Activated CD8-positive, alpha-beta memory T cell treated with anti-CD3 and anti-CD28 coated beads for 4 hours (primary cell): ENCODE results near the gene TRIM3.
"Not testable (repeated sequence)": the region's sequence is repeated elsewhere in the genome, so short reads cannot be mapped to it uniquely, and the experiment has no call there.

Experiments used
- DNase-seq, 2 donors: peaks; one replicate each; pipeline ENCODE4 v3.0.0-alpha.2; 2020; ENCODE audit warnings: low read depth in 2 of 2

Gene TRIM3

GRCh38 chr11:6473451-6474412, at the start of gene TRIM3:
Gene TRIM3, minus strand, starts transcription at chr11:6473941. Its CDS starts 8,246 bp downstream, at chr11:6465695.
- peak; percentile 59 to 63 for DNase-seq

- no peak for DNase-seq
Observed at GRCh38 chr11:6523253-6523652, 49.5 kb upstream of the TRIM3 start.

- not testable (repeated sequence) for DNase-seq
Observed at GRCh38 chr11:6521946-6522345, 48.2 kb upstream of the TRIM3 start.

GRCh38 chr11:6520265-6520664, 46.5 kb upstream of the TRIM3 start:
- no peak for DNase-seq

GRCh38 chr11:6516865-6517264, 43.1 kb upstream of the TRIM3 start:
- DNase-seq = no peak

- no peak for DNase-seq
Observed at GRCh38 chr11:6505577-6506240, 32.0 kb upstream of the TRIM3 start.

- DNase-seq = no peak
Observed at GRCh38 chr11:6504166-6504565, 30.4 kb upstream of the TRIM3 start.

- DNase-seq = no peak
Observed at GRCh38 chr11:6502382-6502781, 28.6 kb upstream of the TRIM3 start.

GRCh38 chr11:6498544-6498943, 24.8 kb upstream of the TRIM3 start:
- no peak for DNase-seq

- DNase-seq = no peak
Observed at GRCh38 chr11:6498121-6498520, 24.4 kb upstream of the TRIM3 start.

GRCh38 chr11:6497069-6497839, 23.5 kb upstream of the TRIM3 start, which contains the start of gene DNHD1:
Gene DNHD1, plus strand, starts transcription at chr11:6497280. Its CDS starts 936 bp downstream, at chr11:6498216.
- no peak for DNase-seq

GRCh38 chr11:6489306-6489705, 15.6 kb upstream of the TRIM3 start:
- no peak for DNase-seq

- DNase-seq = no peak
Observed at GRCh38 chr11:6488821-6489220, 15.1 kb upstream of the TRIM3 start.

- no peak for DNase-seq
Observed at GRCh38 chr11:6488342-6488741, 14.6 kb upstream of the TRIM3 start.

GRCh38 chr11:6486938-6487337, 13.2 kb upstream of the TRIM3 start:
- DNase-seq = no peak

GRCh38 chr11:6486256-6486655, 12.5 kb upstream of the TRIM3 start:
- DNase-seq = no peak

- no peak for DNase-seq
Observed at GRCh38 chr11:6485661-6486060, 11.9 kb upstream of the TRIM3 start.

- no peak for DNase-seq
Observed at GRCh38 chr11:6483015-6483414, 9.3 kb upstream of the TRIM3 start.

- no peak for DNase-seq
Observed at GRCh38 chr11:6482441-6482840, 8.7 kb upstream of the TRIM3 start.

- DNase-seq = no peak
Observed at GRCh38 chr11:6481924-6482275, 8.2 kb upstream of the TRIM3 start.

- peak; percentile 93 to 96 for DNase-seq
Observed at GRCh38 chr11:6481012-6481923, 7.5 kb upstream of the TRIM3 start, which contains the start of the genes ARFIP2 and TIMM10B. Gene ARFIP2, minus strand, starts transcription at chr11:6481331. Its CDS starts 910 bp downstream, at chr11:6480421. Gene TIMM10B, plus strand, starts transcription at chr11:6481501. Its CDS starts 16 bp downstream, at chr11:6481517.
